ENCODE results near the gene ZNF317.

GRCh38 chr19:9151367-9151766 is 11.2 kb downstream of the ZNF317 start:
- TF ChIP-seq POLR2AphosphoS5 (IDR thresholded peaks at IDR 0.05; ENCODE audit: low read depth, low read length): no peak
- no peak for TF ChIP-seq CTCF (IDR thresholded peaks at IDR 0.05)
- no peak for TF ChIP-seq REST (IDR thresholded peaks at IDR 0.05; ENCODE audit: insufficient read depth in 1 of 2, low read depth in 2 of 2, low read length in 1 of 2)

All from Panc1 (cell line).